HL-60/S4 treated with phorbol 12-myristate 13-acetate at 8.2 ng/mL for 4 days and 3 days (cell line): Measurements from ENCODE around the gene ABHD2.

ENCODE experiments used
- in situ Hi-C: fragments of 300-500 bp; cut with MboI; formaldehyde crosslinking; loops from 2 replicates; pipeline ENCODE4 v1.15.0; 2022; ENCODE audit warnings: low sequenced_read_pairs

The ABHD2 gene

DNA sequence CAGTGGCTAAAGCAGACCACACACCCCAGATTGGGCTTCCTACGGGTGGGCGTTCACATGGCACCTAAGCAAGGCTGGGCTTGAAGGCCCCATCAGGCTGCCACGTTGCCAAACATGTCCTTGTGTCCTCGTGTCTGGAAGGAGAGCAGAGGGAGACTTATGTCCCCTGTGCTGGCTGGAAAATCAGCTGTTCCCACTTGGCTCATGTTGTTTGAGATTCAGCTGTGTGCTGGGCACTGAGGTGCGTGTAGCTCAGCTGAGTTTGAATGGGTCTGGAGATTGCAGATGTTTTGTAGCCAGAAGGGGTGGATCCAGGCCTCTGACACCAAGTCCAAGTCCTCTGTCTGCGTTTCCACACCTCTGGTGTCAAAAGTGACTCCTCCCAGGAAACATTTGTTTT is 98.5 kb downstream of the ABHD2 start:
- in situ Hi-C loops, result loop anchor here (25.0 kb wide), 1 partner anchor 275 kb away; the partner anchor contains the start of gene MFGE8

GRCh38 chr15:89187301-89187985 is 99.2 kb downstream of the ABHD2 start:
- in situ Hi-C loops, result loop anchor here (25.0 kb wide), 1 partner anchor 275 kb away; the partner anchor contains the start of gene MFGE8

- in situ Hi-C loops, result loop anchor here (25.0 kb wide), 1 partner anchor 276 kb away; the partner anchor contains the start of gene MFGE8
Observed at GRCh38 chr15:89187986-89188514, 99.8 kb downstream of the ABHD2 start.

DNA sequence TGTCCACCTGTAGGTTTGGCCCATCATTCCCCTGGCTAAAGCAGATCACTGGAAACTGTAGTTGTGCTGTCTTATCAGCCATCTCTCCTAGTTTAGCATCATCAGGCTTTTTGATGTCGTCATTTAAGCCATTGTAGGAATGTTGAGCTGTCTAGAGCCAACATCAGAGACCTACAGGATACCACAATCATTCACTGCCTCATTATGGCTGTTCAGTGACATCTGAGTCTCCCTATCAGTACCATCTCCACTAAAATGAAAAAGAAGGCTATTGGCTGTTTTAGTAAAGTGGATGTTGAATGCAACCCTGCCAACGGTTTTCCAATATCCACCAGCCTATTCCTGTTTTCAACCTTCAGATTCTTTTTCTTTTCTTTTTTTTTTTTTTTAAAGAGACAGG is 103.9 kb downstream of the ABHD2 start:
- in situ Hi-C loops, result loop anchor here (25.0 kb wide), 1 partner anchor 280 kb away; the partner anchor contains the start of gene MFGE8

- in situ Hi-C loops, result loop anchor here (25.0 kb wide), 1 partner anchor 280 kb away; the partner anchor contains the start of gene MFGE8
Observed at GRCh38 chr15:89192766-89193165, 104.5 kb downstream of the ABHD2 start.

DNA sequence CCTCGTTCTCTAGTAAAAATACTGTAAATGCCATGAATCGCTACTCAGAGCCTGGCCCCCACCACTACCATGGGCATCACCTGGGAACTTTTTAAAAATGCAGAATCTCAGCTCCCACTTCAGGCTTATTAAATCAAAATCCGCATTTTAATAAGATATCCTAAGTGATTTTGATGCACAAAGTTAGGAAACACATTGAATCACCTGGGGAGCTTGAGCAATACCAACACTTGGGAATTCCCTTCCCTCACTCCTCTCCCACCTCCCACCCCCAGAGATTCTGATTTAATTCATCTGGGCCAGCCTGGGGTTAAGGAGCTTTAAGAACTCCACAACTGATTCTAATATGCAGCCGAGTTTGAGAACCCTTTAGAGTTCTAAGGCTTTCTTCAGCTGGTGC is 106.4 kb downstream of the ABHD2 start:
- in situ Hi-C loops, result loop anchor here (25.0 kb wide), 1 partner anchor 282 kb away; the partner anchor contains the start of gene MFGE8

DNA sequence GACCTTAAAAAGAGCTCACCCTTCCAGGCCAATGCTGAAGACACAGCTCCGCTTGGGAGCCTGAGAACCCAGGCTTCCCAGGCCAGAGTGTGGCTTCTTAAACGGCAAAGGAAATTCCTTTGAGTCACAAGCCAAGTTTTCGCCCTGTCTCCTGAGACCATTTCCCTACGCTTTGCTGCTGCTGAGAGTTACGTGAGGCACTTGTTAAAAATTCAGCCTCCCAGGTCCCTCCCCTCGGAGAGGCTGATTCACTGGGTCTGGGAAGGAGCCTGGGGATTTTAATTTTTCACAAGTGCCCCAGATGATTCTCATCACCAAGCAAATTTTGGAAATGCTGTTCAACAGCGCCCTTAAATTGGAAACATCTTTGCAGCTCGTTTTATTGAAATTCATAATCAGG is 107.6 kb downstream of the ABHD2 start:
- in situ Hi-C loops, result loop anchor here (25.0 kb wide), 1 partner anchor 284 kb away; the partner anchor contains the start of gene MFGE8

- in situ Hi-C loops, result loop anchor here (25.0 kb wide), 1 partner anchor 284 kb away; the partner anchor contains the start of gene MFGE8
Observed at GRCh38 chr15:89196241-89196640, 108.0 kb downstream of the ABHD2 start.

DNA sequence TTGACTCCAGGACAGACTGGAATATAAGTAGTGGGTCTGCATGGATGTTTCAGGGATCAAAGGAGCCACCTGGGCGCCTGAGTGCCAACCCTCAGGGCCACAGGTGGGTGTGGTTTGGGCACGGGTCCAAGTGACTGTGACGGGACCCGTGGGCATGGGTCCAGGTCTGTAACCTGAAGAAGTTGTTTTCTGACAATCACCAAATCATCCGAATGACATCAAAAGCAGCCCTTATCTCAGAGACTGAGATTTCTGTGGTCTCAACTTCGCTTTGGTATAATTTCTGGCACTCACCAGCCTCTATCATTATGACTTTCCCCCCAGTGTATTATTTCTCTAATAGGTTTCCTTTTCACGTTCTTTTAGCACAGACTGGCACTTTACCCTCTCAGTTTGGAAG is 108.7 kb downstream of the ABHD2 start:
- in situ Hi-C loops, result loop anchor here (25.0 kb wide), 1 partner anchor 285 kb away; the partner anchor contains the start of gene MFGE8

DNA sequence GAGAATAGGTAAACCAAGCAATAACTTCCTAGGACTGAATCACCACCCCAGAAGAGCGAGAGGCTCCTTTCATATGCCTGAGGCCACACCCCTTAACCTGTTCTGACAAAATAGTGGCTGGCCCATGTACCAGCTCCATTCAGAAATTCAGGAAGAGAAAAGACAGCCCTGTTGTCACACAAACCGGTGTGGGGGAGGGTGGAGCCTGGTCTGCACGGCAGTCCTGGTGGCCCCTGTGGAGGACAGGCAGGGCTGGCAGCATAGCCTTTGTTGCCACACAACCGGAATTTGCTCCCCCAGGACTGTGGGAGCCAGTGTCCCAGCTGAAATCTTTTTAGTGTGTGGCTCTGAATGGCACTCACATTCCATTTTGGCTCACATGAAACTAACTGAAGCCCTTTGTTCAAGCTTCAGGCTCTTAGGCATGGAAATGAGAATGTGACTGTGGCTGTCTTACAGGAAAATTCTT is 109.3 kb downstream of the ABHD2 start:
- in situ Hi-C loops, result loop anchor here (25.0 kb wide), 1 partner anchor 285 kb away; the partner anchor contains the start of gene MFGE8

DNA sequence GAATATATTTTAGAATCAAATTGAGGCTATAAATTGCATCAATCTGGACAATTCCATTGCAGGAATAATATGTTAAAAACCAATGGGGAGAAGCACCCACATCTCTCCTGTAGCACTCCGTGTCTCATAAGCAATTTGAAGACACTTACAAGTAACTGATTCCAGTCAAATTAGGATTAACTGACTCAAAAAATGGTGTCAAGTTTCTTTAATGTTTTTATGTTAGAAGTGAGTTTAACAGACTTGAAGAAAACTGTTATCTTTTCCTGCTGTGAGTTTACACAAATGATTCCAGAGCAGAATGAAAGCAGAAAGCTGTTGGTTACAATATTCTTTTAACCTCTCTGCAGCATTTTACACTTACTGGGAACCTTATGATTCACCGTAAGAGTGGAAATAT is 109.9 kb downstream of the ABHD2 start:
- in situ Hi-C loops, result loop anchor here (25.0 kb wide), 1 partner anchor 286 kb away; the partner anchor contains the start of gene MFGE8

GRCh38 chr15:89198934-89199333 is 110.7 kb downstream of the ABHD2 start:
- in situ Hi-C loops, result loop anchor here (25.0 kb wide), 1 partner anchor 287 kb away; the partner anchor contains the start of gene MFGE8

GRCh38 chr15:89199746-89200145 is 111.5 kb downstream of the ABHD2 start:
- in situ Hi-C loops, result loop anchor here (25.0 kb wide), 1 partner anchor 287 kb away; the partner anchor contains the start of gene MFGE8

DNA sequence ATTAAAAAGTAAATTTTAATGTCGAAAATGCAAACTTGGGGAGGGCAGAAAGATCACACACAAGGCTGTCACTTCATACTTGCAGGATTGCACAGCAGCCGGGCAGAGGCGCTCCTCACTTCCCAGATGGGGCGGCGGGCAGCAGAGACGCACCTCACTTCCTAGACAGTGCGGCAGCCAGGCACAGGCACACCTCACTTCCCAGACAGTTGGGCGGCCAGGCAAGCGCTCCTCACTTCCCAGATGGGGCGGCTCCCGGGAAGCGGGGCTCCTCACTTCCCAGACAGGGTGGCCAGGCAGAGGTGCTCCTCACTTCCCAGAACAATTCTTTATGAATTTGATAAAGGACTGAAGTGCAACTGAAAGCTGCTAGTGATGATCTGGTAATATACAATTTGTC is 111.9 kb downstream of the ABHD2 start:
- in situ Hi-C loops, result no loop called here

- in situ Hi-C loops, result no loop called here
Observed at GRCh38 chr15:89201465-89202005, 113.3 kb downstream of the ABHD2 start.

DNA sequence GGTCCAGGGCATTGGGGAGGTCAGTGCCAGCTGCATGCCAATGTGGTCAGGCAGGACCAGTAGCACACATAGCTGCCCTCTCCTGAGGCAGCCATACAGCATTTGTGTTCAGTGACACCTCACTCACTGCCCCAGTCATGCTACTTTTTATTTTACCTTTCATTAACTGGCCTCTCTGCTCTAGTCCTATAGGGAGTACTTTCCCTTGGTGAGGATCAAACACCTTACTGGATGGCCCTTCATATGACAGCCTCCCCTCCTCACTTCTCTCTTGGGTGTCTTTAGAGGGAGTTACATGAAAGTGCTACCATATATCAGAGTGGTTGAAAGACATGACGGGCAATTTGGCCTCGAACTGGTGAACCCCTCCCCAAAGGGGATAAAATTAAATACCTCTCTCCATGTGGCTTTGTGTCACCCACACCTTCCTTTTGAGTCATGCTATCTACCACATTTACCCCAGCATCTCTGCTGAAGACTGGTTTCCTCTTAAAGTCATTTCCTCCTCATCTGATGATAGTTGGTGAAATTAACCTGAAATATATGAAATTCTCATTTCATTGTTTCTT is 115.5 kb downstream of the ABHD2 start:
- in situ Hi-C loops, result no loop called here

- in situ Hi-C loops, result no loop called here
Observed at GRCh38 chr15:89205991-89206585, 117.8 kb downstream of the ABHD2 start.

- in situ Hi-C loops, result no loop called here
Observed at GRCh38 chr15:89206908-89207331, 118.7 kb downstream of the ABHD2 start.

DNA sequence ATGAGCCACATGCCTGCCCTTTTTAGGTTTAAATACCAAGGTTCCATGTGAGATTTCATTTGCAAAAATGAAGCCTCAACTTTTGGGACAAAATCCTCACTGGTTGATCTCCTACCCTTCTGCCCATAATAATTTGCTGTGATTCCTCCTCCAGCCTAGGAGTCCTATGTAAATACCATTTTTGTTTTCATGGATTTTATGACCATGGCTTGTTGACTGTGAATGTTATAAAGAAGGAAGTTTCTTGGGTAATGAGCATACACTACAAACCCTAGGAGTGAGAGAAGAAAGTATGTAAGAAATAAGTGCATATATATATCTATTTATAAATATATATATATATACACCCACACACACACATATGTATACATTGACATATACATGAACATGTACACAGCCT is 120.0 kb downstream of the ABHD2 start:
- in situ Hi-C loops, result no loop called here

- in situ Hi-C loops, result no loop called here
Observed at GRCh38 chr15:89209057-89209456, 120.8 kb downstream of the ABHD2 start.
